Cerebellar nuclear complex (tissue), 1 donor: ENCODE results near the gene MCF2.

Experiments
- DNase-seq, 2 experiments: peaks; one replicate each; lab custom pipeline; 2025; lab: John Stamatoyannopoulos, UW

Gene MCF2

DNA sequence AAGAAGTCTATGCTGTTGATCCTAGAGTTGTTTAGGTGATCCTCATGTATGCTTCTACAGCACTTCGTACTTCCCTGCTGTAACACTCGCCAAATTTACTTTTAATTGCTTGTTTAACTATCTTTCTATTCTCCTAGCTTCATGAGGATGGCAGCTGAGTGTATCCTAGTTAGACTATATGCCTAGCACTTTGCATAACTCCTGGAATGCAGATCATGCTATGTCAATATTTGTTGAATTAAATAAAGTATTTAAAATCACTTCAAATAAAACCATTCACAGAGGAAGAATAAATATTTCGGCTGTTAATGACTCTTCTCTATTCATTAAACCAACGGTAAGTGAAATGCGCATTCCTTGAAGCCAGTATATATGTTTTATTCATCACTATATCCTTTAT lies 122.4 kb downstream of the MCF2 start:
- DNase-seq = no peak

GRCh38 chrX:139581068-139581467 lies 126.9 kb downstream of the MCF2 start:
- no peak for DNase-seq

GRCh38 chrX:139566981-139567380 lies 141.0 kb downstream of the MCF2 start:
- no peak for DNase-seq

- DNase-seq = no peak
Observed at GRCh38 chrX:139563251-139563650, 144.7 kb downstream of the MCF2 start.

DNA sequence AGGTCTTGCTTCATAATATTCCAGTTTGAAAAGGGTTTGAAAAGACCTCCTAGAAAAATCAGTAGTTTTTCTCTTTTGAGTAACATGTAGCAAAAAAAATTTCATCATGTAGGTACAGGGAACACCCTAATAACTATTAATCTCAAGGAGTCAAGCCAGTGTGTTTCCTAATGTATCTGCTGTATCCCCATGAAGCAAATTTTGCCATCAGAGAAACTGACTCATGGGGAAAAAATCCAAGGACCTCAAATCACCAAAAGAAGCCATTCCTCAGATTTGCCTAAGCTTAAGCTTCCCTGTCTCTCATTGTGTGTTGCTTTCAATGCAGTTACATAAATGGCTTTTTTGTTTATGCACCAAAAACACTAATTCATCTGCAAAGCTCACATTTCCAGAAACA lies 147.7 kb downstream of the MCF2 start:
- no peak for DNase-seq

GRCh38 chrX:139559383-139560042 lies 148.5 kb downstream of the MCF2 start:
- DNase-seq = no peak

DNA sequence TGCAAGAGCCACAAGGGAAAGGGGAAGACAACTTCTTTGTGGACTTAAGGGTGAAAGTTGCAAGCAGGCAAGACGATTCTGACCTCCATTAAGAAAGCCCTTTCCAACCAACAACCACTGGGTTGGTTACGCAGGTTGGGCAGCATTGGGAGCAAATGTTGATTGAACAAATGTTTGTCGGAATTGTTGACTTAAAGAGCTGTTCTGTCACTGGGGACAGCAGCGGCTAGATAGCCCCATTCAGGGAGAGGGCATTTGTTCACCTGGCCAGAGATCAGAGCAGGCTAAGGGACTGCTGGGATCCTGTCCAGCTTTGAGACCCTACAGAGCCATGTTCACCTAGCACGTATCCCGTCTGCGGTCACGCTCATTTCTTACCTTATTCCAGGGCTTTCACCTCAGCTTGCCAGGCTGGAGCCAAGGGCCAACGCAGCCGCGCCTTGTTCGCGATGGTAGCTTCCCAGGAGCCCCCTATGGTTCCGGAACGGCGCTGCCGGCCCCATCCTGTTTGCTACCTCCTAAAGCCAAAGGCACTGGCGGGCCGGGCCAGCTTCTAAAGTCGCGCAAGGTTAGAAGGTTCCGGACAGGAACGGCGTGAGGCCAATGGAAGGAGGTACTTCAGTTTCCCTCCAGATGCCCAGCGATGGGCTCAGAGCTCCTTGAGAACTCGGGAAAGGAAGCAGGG lies 152.8 kb downstream of the MCF2 start:
- DNase-seq = no peak

GRCh38 chrX:139554376-139554775 lies 153.6 kb downstream of the MCF2 start:
- DNase-seq = no peak

DNA sequence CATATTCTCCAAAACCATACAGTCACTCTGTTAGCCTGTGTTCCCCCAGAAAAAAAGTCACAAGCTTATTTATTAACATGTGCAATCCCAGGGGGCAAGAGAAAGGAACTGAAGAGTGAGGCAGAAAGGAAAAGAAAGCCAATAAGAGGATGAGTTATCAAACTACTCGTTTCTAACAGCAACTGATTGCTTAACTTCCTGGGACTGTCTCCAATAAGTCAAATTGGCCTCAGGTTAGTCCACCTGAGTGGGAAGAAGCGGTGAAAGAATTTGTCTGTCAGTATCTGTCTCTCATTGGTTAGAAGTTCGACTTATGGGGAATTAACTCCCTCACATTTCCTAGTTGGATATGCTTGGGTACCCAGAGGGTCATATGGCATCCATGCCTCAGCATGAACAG lies 163.4 kb downstream of the MCF2 start:
- DNase-seq = no peak

DNA sequence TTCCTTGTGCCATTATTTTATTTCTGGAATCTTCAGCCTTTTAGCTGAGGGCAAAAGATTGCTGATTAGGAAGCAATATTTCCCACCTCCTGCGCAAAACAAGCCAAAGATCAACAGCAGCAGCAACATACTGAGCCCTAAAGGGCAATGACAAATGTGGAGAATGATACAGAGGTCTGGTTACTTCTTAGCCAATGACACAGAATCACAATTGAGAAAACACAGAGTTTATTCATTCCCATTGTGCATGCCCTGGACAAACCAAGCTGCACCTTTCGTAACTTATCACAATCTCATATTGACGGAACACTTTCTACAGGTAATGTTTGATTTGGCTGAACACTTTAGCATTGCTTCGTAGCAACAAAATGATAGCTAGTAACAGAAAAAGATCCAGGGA lies 164.0 kb downstream of the MCF2 start:
- no peak for DNase-seq

DNA sequence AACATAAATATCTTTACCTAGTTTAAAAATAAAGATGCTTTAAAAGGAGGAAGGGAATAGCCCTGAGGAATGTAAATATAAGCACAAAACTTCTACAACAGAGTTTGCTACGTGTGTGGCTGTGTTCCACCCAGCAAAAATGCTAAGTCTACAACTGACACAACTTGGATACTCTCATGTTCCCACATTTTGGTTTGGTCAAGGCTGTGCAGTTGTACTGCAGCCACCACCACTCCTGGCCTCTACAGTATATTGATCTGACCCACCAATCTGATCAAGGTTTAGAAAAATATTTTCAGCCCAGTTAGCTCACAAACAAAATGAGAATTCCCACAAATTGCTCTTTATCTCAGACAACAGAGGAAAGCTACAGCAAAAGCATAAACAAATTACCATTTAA lies 165.3 kb downstream of the MCF2 start:
- no peak for DNase-seq

DNA sequence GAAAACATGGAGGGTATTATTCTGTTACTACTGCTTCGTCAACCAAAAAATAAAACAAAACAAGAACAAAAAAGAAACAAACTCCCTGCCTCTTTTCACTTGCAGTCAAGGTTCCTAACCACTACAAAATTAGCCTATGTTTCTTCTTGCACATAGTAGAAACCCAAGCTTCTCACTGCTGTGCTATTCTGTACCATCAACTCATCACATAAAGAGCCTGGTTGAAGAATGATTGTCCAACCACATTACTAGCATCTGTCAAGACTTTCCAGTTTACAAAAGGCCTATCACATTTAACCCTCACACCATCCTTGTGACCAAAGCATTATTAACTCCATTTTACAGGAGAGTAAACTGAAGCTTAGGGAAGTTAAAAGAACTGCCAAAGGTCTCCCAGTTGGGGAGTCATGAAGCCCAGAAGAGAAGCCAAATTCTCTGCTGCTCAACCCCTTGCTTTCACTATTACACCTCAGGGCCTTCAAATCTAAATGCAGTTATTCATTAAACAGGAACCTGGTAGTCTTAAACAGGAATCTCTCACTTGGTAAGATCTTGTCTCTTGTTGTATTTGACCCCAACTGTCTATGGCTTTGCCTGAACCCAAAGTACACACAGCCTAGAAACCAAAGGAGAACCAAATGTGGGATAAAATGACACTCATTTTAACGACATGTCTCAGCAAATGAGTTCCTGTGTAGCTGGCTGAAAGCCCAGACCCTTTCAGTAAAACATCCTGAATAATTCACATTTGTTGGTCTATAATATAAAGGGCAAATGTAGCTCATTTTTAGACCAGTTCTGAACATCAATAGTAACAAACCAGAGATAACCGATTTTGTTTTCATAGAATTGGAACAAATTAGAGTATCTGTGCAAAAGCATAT lies 168.8 kb downstream of the MCF2 start:
- DNase-seq = no peak

- no peak for DNase-seq
Observed at GRCh38 chrX:139533444-139533843, 174.5 kb downstream of the MCF2 start.

DNA sequence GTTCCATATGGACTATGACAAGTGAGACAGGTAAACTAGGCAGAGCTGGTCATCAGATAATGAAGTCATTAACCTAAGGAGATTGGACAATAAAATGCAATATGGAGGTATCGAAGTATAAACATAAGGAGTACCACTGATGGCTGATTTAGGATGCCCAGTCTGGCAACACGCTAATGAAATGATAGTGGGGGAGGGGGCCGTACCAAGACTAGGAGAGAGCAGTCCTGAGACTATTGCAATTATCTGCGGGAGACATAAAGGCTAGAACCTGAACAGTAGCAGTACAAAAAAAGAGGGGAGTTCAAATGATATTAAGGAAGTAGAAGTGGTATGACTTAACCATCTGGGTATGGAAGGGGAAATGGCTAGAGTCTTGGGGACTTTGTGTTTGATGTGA lies 175.1 kb downstream of the MCF2 start:
- no peak for DNase-seq
